Colonic mucosa (tissue), 4 donors: ENCODE results near the gene MTA1. TPM values are rescaled to one million over a fixed set of nuclear protein-coding genes. Genes with fewer than 3 reads are reported as not detected.

Experiments
- DNase-seq: peaks from one replicate; pipeline ENCODE4 v3.0.0-alpha.2; 2020
- H3K27ac ChIP-seq: fragments of 200-600 bp; one replicate; pipeline ENCODE4 v1.8.0; 2021
- H3K27me3 ChIP-seq: fragments of 200-600 bp; one replicate; pipeline ENCODE4 v1.8.0; 2021
- H3K36me3 ChIP-seq: fragments of 200-600 bp; one replicate; pipeline ENCODE4 v1.8.0; 2021
- H3K4me1 ChIP-seq: fragments of 200-600 bp; one replicate; pipeline ENCODE4 v1.8.0; 2021; ENCODE audit warnings: mild to moderate bottlenecking
- H3K4me3 ChIP-seq: fragments of 200-600 bp; one replicate; pipeline ENCODE4 v1.8.0; 2021
- H3K9ac ChIP-seq, 2 donors: one replicate each; pipeline ENCODE4 v1.7.0; 2013; ENCODE audit warnings: control low read depth in 2 of 2, low read depth in 2 of 2, low read length in 2 of 2
- H3K9me3 ChIP-seq: fragments of 200-600 bp; one replicate; pipeline ENCODE4 v1.8.0; 2021
- CTCF ChIP-seq: fragments of 200-600 bp; IDR thresholded peaks from one replicate; pipeline ENCODE4 v1.8.0; 2022; ENCODE audit warnings: antibody characterized with exemption, mild to moderate bottlenecking
- intact Hi-C: fragments of 100-400 bp; cut with DNase I; formaldehyde crosslinking; loops from one replicate; pipeline ENCODE4 v1.14.1; 2022
- total RNA-seq, 2 donors: library from RNA; stranded (reverse); fragmentation: NEBNext Ultra II Directional in 1 of 2; extraction: Animal tissue kit (Norgen Biotek cat#: 25700) in 1 of 2; gene quantifications; one replicate each; pipeline ENCODE4 v1.2.1, GENCODE V29; 2021
- donor health status: healthy.
- donor health status: DM: no; HTN: no; CAD: no.
- donor health status: DM: no; HTN: no; CAD: no.

MTA1 gene
- total RNA-seq, 2 donors from 2014 or later = 47.0 to 90.2 TPM

GRCh38 chr14:105448706-105449111 is 29.1 kb downstream of the MTA1 start:
- Histone ChIP-seq H3K4me3 (no peak overlapping the region), H3K9me3 (no peaks in the 10 kb centered on the region), H3K4me1 (no peaks in the 10 kb centered on the region), H3K9ac (peak overlapping the region in 1 of 2 donors; percentile 0), H3K27ac (no peak overlapping the region), H3K27me3 (no peaks in the 10 kb centered on the region), H3K36me3 (no peaks in the 10 kb centered on the region)
- peak; percentile 59 for DNase-seq
- intact Hi-C loops = loop anchor here (5.0 to 10.0 kb wide), 2 partner anchors 76 kb away; partner anchors contain the start of gene TMEM121
- TF ChIP-seq CTCF = peak; percentile 87

GRCh38 chr14:105449276-105450122 is 29.9 kb downstream of the MTA1 start:
- H3K4me1 ChIP-seq = no peaks in the 10 kb centered on the region
- no peak overlapping the region for H3K9ac ChIP-seq
- TF ChIP-seq CTCF = no peak
- intact Hi-C loops = loop anchor here (5.0 to 10.0 kb wide), 2 partner anchors 75 to 77 kb away; partner anchors contain the start of gene TMEM121
- H3K36me3 ChIP-seq = no peaks in the 10 kb centered on the region
- H3K9me3 ChIP-seq = no peaks in the 10 kb centered on the region
- DNase-seq = no peak
- H3K4me3 ChIP-seq = no peak overlapping the region
- no peaks in the 10 kb centered on the region for H3K27me3 ChIP-seq
- H3K27ac ChIP-seq = no peak overlapping the region

GRCh38 chr14:105450123-105450505 is 30.5 kb downstream of the MTA1 start:
- Histone ChIP-seq H3K9ac (no peak overlapping the region), H3K36me3 (no peaks in the 10 kb centered on the region), H3K27me3 (no peaks in the 10 kb centered on the region), H3K4me3 (no peak overlapping the region), H3K4me1 (no peaks in the 10 kb centered on the region), H3K9me3 (no peaks in the 10 kb centered on the region), H3K27ac (no peak overlapping the region)
- intact Hi-C loops = no loop called here
- TF ChIP-seq CTCF = no peak
- DNase-seq = no peak

- no peak for DNase-seq
- Histone ChIP-seq H3K4me1 (no peaks in the 10 kb centered on the region), H3K27ac (no peak overlapping the region), H3K27me3 (no peaks in the 10 kb centered on the region), H3K36me3 (no peaks in the 10 kb centered on the region), H3K9me3 (no peaks in the 10 kb centered on the region), H3K4me3 (no peak overlapping the region), H3K9ac (no peak overlapping the region)
- intact Hi-C loops = no loop called here
- no peak for TF ChIP-seq CTCF
Observed at GRCh38 chr14:105450864-105451720, 31.5 kb downstream of the MTA1 start.

GRCh38 chr14:105452963-105453362 is 33.3 kb downstream of the MTA1 start:
- Histone ChIP-seq H3K9me3 (no peaks in the 10 kb centered on the region), H3K27me3 (no peaks in the 10 kb centered on the region), H3K9ac (no peak overlapping the region), H3K27ac (no peak overlapping the region), H3K36me3 (no peaks in the 10 kb centered on the region), H3K4me1 (no peaks in the 10 kb centered on the region), H3K4me3 (no peak overlapping the region)
- DNase-seq = no peak
- no peak for TF ChIP-seq CTCF
- intact Hi-C loops = no loop called here
